Stimulated activated CD4-positive, alpha-beta T cell treated with anti-CD3 and anti-CD28 coated beads, Interleukin-12 subunit alpha, Interleukin-12 subunit beta, amount 100 ng/mL, for 4 hours (primary cell): ENCODE data around the gene PEX14.

Experiments
- DNase-seq: peaks from one replicate; pipeline ENCODE4 v3.0.0-alpha.2; 2020

Gene PEX14

DNA sequence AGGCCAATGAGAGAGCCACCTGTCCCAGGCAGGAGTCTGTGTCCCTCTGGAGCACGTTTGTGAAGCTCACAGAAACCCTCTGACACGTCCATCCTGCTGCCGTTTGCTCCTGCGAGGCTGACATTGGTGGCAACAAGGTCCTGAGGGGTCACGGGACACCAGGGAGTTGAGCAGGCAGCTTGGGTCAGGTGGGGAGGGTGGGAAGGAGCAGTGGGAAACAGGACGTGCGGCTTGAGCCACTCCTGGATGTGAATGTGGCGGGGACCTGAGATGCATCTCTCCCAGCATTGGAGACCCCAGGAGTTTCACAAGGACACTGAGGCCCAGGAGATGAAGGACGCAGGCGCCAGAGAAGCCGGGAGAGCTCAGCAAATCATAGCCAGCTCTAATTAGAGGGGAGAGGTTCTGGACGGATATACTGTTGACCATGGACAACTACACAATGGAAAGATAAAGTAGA lies 149.0 kb downstream of the PEX14 start:
- no peak for DNase-seq

GRCh38 chr1:10624256-10625050 lies 149.7 kb downstream of the PEX14 start:
- DNase-seq, result no peak

DNA sequence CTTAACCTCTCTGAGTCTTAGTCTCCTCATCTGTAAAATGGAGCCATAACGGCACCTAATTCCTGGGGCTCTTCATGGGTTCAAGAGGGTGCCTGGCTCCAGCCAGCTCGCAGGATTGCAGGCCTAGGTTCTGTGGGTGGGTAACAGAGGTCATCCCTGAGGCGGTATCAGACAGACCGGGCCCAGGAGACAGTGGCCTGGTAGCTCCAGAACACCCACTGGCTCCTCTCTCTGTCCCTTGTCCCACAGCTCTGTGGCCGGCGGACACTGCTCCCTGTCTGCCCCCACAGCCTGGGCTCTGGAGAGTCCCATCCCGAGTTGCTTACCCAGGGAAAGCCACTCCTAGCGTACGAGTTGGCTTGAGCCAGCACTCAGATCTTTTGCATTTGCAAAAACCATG lies 150.3 kb downstream of the PEX14 start:
- no peak for DNase-seq

DNA sequence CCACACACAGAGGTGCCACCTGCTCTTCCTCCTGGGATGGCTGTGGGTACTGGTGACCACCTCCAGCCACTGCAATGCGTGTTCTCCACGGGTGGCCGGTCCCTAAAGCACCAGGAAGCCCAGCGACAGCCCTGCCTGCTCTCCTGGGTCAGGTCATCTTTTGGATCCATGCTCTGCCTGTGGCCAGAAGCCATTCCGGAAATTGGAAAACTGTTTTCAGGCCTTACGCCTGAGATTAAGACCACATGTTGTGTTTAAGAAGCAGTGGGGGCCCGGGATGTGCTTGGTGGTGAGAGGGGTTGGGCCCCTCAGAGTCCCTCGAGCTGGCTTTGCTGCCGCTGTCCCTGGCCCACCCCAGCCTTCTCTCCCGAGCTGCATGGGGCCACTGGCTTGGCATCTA lies 150.8 kb downstream of the PEX14 start:
- no peak for DNase-seq

- DNase-seq, result no peak
Measured at GRCh38 chr1:10626131-10626731, 151.5 kb downstream of the PEX14 start.

DNA sequence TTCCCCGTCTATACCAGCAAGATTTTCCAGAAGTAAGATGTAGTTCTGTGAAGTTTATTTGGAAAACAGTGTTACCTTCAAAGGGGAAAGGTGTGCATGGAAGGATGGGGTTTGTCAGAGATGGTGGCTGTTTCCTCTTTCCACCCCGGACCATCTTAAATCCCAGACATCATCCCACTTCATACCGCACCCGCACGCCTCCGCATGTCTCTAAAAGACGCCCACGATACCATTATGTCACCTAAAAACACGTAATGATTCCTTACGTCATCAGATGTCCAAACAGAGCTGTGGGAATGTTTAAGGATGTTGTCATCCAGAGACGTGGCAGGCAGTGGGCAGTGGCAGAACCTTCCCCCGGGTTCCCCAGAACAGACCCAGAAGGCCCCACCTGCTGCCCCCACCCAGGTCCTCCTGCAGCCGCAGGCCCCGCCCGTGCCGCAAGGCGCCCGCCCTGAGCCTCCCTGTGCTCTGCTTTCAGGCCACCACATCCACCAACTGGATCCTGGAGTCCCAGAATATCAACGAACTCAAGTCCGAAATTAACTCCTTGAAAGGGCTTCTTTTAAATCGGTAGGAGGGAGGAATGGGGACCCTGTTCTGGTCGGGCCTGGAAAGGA lies 152.2 kb downstream of the PEX14 start:
- DNase-seq, result no peak

GRCh38 chr1:10628685-10629084 lies 153.9 kb downstream of the PEX14 start:
- no peak for DNase-seq

GRCh38 chr1:10629091-10629815 lies 154.5 kb downstream of the PEX14 start:
- no peak for DNase-seq

- no peak for DNase-seq
Measured at GRCh38 chr1:10629816-10630571, 155.2 kb downstream of the PEX14 start.

GRCh38 chr1:10630661-10631120 lies 155.9 kb downstream of the PEX14 start:
- no peak for DNase-seq

- no peak for DNase-seq
Measured at GRCh38 chr1:10631121-10631810, 156.5 kb downstream of the PEX14 start.

- no peak for DNase-seq
Measured at GRCh38 chr1:10631811-10632593, 157.3 kb downstream of the PEX14 start.

GRCh38 chr1:10632691-10633090 lies 157.9 kb downstream of the PEX14 start:
- DNase-seq, result no peak

DNA sequence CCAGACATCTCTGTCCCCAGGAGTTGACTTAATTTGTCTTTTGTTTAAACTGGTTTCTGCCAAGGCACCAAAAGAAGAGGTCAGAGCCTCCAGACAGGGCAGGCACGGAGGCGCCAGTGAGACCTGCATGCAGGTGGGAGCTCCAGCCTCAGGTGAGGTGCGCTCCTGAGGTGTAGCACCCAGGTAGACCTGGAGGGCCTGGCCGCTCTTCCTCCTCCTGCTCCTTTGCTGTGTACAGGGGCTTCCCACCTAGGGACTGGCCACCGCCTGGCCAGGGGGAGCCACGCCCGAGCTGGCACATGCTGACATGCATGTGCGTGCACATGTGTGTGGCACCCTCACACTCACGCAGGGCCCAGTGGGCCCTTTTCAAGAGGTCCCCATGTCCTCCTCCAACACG lies 158.7 kb downstream of the PEX14 start:
- no peak for DNase-seq

GRCh38 chr1:10634075-10634427 lies 159.3 kb downstream of the PEX14 start:
- DNase-seq, result no peak

DNA sequence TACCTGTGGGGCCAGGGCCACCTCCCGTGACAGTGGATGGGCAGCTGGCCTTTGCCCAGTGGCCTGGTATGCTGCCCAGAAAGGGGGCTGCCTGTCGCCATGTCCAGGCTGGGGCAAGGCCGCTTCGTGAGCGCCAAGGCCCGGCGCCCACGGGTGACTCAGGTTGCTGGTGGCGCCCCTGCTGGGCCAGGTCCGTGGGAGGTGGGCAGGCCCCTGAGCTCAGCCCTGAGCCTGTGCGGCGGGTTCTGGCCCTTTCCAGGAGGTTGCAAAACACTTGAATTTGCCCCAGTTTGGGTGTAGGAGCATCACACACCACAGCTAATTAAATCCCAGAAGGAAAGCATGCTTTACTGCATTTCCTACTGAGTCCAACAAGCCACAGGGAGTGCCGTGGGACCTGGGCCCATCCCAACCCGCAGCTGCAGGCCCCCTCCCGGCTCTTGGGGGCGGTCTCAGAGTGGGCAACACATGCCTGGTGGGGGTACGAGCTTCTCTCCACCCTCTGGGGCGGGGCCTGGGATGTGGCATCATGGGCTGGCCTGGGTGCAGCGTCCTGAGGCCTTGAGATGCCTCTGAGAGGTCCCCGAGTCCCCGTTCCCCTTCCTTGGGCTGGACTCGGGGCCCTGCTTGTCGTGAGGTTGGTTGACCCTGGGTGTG lies 159.8 kb downstream of the PEX14 start:
- DNase-seq, result no peak

DNA sequence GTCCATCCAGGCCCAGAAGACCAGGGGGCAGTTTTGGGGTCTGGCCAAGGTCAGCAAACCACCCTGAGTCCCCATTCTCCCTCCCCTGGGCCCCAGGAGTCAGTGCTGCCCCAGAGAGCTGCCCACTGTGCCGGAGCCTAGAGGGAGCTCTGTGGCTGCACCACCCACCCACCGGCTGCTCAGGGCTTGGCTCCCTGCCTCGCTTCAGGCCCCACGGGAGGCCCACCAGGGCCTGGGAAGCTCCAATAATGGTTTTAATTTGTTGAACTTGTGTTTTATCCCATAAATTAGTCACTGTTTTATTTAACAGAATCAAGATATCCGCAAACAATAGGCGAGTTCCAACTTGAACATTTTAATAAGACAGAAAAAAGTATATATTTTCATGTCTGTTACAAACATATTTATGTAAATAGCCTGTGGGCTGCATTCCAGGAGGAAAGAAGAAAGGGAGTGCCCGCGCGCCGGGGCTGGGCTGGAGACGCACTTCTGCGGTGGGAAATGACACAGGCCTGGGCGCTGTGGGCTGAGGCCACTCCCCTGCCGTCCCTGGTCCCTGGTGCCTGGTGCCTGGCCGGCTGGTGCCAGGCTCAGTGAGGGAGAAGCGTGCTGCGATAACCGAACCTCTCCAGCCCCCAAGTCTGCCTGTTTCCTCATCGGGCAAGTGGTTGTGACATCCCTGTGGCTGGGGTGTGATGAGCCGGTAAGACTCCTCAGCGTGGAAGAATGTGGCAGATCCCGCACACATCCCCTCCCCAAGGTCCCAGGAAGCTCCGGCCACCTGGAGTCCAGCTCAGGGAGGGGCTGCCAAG lies 160.5 kb downstream of the PEX14 start:
- DNase-seq, result no peak

DNA sequence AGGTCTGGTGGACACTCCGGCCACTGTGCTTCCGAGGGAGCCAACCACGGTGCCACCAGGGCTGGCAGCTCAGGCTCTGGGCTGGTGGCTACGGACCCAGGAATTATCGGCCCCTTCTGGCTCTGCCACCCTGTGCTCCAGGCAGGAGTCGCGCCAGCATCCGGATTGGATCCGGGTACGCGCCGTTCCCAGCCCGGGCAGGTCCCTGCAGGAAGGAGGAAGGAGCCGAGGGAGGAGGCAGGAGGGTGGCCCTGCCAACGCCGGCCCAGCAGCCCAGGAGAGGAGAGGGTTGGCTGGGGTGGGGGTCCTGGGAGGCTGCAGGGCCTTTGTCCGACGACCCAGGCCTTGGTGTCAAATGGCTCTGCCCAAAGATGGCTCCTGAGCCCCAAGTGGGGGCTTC lies 161.2 kb downstream of the PEX14 start:
- no peak for DNase-seq

GRCh38 chr1:10637400-10637799 lies 162.7 kb downstream of the PEX14 start:
- no peak for DNase-seq
